Measurements from ENCODE around the gene INCA1. TPM values are rescaled to one million over a fixed set of nuclear protein-coding genes. Genes with fewer than 3 reads are reported as not detected.

INCA1 gene
- total and polyA plus RNA-seq, 2 of the 13 experiments (the other 11 are each of a cell fraction or from before 2014, with no cell fraction given), result 0.93 to 2.6 TPM

DNA sequence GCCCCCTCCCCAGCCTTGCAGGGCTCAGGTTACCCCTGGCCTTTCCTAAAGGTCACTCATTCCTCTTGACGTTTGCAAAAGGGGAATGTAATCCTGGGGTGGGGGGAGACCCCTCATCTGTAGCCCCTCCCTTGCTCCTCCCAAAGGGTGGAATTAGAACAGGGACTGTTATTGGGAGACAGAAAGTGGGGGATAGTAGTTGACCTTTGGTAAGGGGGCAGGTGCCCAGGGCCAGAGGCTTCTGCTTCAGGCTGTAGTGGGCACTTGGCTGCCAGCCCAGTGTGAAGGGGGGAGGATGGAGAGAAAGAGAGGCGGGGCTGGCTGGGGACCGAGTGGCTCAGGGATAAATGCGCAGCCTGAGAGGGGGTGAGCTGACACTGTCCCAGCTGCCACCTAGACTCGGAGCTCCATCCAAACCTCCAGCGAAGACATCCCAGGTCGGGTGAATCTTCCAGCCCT, 46.5 kb downstream of the INCA1 start, which contains the start of gene ENO3 (continued):
- TF ChIP-seq RXRB (CRISPR knock-in tag; IDR thresholded peaks at IDR 0.05; ENCODE audit: borderline replicate concordance) (peak; percentile 58), FOSL2 (CRISPR knock-in tag; IDR thresholded peaks at IDR 0.05) (peak; percentile 25), SRSF1 (optimal IDR thresholded peaks at IDR 0.05; ENCODE audit: low read depth, low read length) (peak; percentile 48), ZMAT3 (CRISPR knock-in tag; conservative IDR thresholded peaks at IDR 0.05) (peak; percentile 65; the same call in 1 of the 2 replicates), CREB1 (IDR thresholded peaks at IDR 0.05) (no peak), CREB1 (CRISPR knock-in tag; IDR thresholded peaks at IDR 0.05) (peak; percentile 28; the same call in 1 of the 2 replicates), ZNF430 (CRISPR knock-in tag; IDR thresholded peaks at IDR 0.05) (no peak), SCMH1 (CRISPR knock-in tag; IDR thresholded peaks at IDR 0.05; ENCODE audit: borderline replicate concordance) (no peak), ZNF501 (CRISPR knock-in tag; IDR thresholded peaks at IDR 0.05) (0 out of 2 replicates have a peak, but pooled peaks have one; percentile 36), MAZ (IDR thresholded peaks at IDR 0.05; ENCODE audit: borderline replicate concordance, low read depth, low read length) (peak; percentile 37; the same call in 1 of the 2 replicates), MAZ (CRISPR knock-in tag; IDR thresholded peaks at IDR 0.05; ENCODE audit: low read depth) (no peak; the same call in 1 of the 2 replicates), GATAD1 (CRISPR knock-in tag; IDR thresholded peaks at IDR 0.05) (no peak), SP4 (CRISPR knock-in tag; IDR thresholded peaks at IDR 0.05) (peak; percentile 47; the same call in 1 of the 2 replicates), KDM4B (CRISPR knock-in tag; IDR thresholded peaks at IDR 0.05) (no peak), ZNF17 (CRISPR knock-in tag; IDR thresholded peaks at IDR 0.05) (no peak), ZNF207 (IDR thresholded peaks at IDR 0.05; ENCODE audit: borderline replicate concordance) (no peak), ZNF335 (CRISPR knock-in tag; IDR thresholded peaks at IDR 0.05) (peak; percentile 24; the same call in 1 of the 2 replicates), HNF4A (CRISPR knock-in tag; IDR thresholded peaks at IDR 0.05) (peak; percentile 74), HMG20A (CRISPR knock-in tag; IDR thresholded peaks at IDR 0.05; ENCODE audit: borderline replicate concordance) (no peak), BCL6 (CRISPR knock-in tag; IDR thresholded peaks at IDR 0.05) (peak; percentile 44; the same call in 1 of the 2 replicates), HNF4G (IDR thresholded peaks at IDR 0.05; ENCODE audit: borderline replicate concordance, low read depth, low read length) (peak; percentile 80; the same call in 1 of the 2 replicates), HNF4G (CRISPR knock-in tag; IDR thresholded peaks at IDR 0.05; ENCODE audit: borderline replicate concordance, low read depth) (no peak), ZNF317 (CRISPR knock-in tag; IDR thresholded peaks at IDR 0.05) (peak; percentile 8; the same call in 1 of the 2 replicates), AKAP8 (CRISPR knock-in tag; IDR thresholded peaks at IDR 0.05) (peak; percentile 14; the same call in 1 of the 2 replicates)
- TF ChIP-seq, protein P1, sequence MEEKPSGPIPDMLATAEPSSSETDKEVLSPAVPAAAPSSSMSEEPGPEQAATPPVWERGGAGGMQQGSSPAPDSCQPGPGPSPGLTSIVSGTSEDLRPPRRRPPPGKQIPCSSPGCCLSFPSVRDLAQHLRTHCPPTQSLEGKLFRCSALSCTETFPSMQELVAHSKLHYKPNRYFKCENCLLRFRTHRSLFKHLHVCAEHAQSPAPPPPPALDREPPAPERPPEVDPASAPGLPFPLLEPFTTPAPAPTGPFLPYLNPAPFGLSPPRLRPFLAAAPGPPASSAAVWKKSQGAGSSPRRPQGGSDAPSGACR (CRISPR knock-in tag; IDR thresholded peaks at IDR 0.05), result 0 out of 2 replicates have a peak, but pooled peaks have one; percentile 19
- TF ChIP-seq, protein P2, sequence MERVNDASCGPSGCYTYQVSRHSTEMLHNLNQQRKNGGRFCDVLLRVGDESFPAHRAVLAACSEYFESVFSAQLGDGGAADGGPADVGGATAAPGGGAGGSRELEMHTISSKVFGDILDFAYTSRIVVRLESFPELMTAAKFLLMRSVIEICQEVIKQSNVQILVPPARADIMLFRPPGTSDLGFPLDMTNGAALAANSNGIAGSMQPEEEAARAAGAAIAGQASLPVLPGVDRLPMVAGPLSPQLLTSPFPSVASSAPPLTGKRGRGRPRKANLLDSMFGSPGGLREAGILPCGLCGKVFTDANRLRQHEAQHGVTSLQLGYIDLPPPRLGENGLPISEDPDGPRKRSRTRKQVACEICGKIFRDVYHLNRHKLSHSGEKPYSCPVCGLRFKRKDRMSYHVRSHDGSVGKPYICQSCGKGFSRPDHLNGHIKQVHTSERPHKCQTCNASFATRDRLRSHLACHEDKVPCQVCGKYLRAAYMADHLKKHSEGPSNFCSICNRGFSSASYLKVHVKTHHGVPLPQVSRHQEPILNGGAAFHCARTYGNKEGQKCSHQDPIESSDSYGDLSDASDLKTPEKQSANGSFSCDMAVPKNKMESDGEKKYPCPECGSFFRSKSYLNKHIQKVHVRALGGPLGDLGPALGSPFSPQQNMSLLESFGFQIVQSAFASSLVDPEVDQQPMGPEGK (CRISPR knock-in tag; IDR thresholded peaks at IDR 0.05), result peak; percentile 95
- TF ChIP-seq, protein P3, sequence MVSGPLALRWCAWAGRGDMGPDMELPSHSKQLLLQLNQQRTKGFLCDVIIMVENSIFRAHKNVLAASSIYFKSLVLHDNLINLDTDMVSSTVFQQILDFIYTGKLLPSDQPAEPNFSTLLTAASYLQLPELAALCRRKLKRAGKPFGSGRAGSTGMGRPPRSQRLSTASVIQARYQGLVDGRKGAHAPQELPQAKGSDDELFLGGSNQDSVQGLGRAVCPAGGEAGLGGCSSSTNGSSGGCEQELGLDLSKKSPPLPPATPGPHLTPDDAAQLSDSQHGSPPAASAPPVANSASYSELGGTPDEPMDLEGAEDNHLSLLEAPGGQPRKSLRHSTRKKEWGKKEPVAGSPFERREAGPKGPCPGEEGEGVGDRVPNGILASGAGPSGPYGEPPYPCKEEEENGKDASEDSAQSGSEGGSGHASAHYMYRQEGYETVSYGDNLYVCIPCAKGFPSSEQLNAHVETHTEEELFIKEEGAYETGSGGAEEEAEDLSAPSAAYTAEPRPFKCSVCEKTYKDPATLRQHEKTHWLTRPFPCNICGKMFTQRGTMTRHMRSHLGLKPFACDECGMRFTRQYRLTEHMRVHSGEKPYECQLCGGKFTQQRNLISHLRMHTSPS (CRISPR knock-in tag; IDR thresholded peaks at IDR 0.05; ENCODE audit: low read depth), result peak; percentile 93
- TF ChIP-seq, protein P4, sequence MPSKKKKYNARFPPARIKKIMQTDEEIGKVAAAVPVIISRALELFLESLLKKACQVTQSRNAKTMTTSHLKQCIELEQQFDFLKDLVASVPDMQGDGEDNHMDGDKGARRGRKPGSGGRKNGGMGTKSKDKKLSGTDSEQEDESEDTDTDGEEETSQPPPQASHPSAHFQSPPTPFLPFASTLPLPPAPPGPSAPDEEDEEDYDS (CRISPR knock-in tag; IDR thresholded peaks at IDR 0.05), result peak; percentile 85; the same call in 1 of the 2 replicates

All from HepG2 (cell line).